ENCODE results near the gene CHST9. TPM values are rescaled to one million over a fixed set of nuclear protein-coding genes. Genes with fewer than 3 reads are reported as not detected.
"Not testable (repeated sequence)": the region's sequence is repeated elsewhere in the genome, so short reads cannot be mapped to it uniquely, and the experiment has no call there.

CHST9 gene
- total RNA-seq, 1 donor from 2014 or later, result 0.21 TPM

GRCh38 chr18:26981360-26982082, 203.6 kb downstream of the CHST9 start:
- H3K27me3 ChIP-seq, result no peaks in the 10 kb centered on the region
- no peaks in the 10 kb centered on the region for H3K36me3 ChIP-seq
- DNase-seq (ENCODE audit: low spot score in 2 of 2), result no peak
- no peaks in the 10 kb centered on the region for H3K9me3 ChIP-seq
- H3K4me1 ChIP-seq, result no peaks in the 10 kb centered on the region
- no peak overlapping the region for H3K4me3 ChIP-seq
- intact Hi-C loops (cut with DNase I), result no loop called here
- no peak for TF ChIP-seq CTCF (IDR thresholded peaks at IDR 0.05)
- no peak overlapping the region for H3K27ac ChIP-seq

- H3K4me3 ChIP-seq, result no peak overlapping the region
- no peaks in the 10 kb centered on the region for H3K4me1 ChIP-seq
- H3K27ac ChIP-seq, result no peak overlapping the region
- no peaks in the 10 kb centered on the region for H3K36me3 ChIP-seq
- H3K27me3 ChIP-seq, result no peaks in the 10 kb centered on the region
- no peak for DNase-seq (ENCODE audit: low spot score in 2 of 2)
- intact Hi-C loops (cut with DNase I), result no loop called here
- TF ChIP-seq CTCF (IDR thresholded peaks at IDR 0.05), result no peak
- H3K9me3 ChIP-seq, result no peaks in the 10 kb centered on the region
Measured at GRCh38 chr18:26978812-26979341, 206.2 kb downstream of the CHST9 start.

DNA sequence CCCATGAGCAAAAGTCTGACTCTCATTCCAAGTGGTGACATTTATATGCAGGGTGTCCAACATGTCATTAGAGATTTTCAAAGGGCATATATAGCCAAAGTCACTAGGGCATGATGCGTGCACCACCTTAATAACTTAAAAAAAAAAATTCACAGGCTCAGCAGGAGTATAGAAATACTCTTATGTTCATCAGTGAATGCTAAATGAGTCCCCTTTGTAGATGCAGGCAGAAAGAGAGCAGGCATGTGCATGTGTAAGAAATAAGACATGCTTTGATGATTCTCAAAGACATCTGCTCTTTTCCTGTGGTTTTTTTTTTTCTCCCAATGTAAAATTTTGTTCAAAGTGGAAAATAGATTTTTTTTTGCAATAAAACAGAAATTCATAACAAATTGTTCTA, 207.3 kb downstream of the CHST9 start:
- intact Hi-C loops (cut with DNase I), result no loop called here

GRCh38 chr18:26976206-26976605, 208.9 kb downstream of the CHST9 start:
- no peak for DNase-seq (ENCODE audit: low spot score in 2 of 2)
- Histone ChIP-seq H3K27me3 (no peaks in the 10 kb centered on the region), H3K4me3 (no peak overlapping the region), H3K9me3 (no peaks in the 10 kb centered on the region), H3K4me1 (no peaks in the 10 kb centered on the region), H3K36me3 (no peaks in the 10 kb centered on the region), H3K27ac (no peak overlapping the region)
- intact Hi-C loops (cut with DNase I), result no loop called here
- no peak for TF ChIP-seq CTCF (IDR thresholded peaks at IDR 0.05)

More for the DNA sequence above, 207.3 kb downstream of the CHST9 start:
- Histone ChIP-seq H3K4me1 (no peaks in the 10 kb centered on the region), H3K36me3 (no peaks in the 10 kb centered on the region), H3K27ac (no peak overlapping the region), H3K4me3 (no peak overlapping the region), H3K9me3 (no peaks in the 10 kb centered on the region), H3K27me3 (no peaks in the 10 kb centered on the region)
- no peak for TF ChIP-seq CTCF (IDR thresholded peaks at IDR 0.05)
- DNase-seq (ENCODE audit: low spot score in 2 of 2), result no peak

GRCh38 chr18:26972549-26972948, 212.6 kb downstream of the CHST9 start:
- DNase-seq (ENCODE audit: low spot score in 2 of 2); intact Hi-C loops (cut with DNase I); H3K9me3 ChIP-seq: not testable (repeated sequence)

GRCh38 chr18:26971409-26971808, 213.7 kb downstream of the CHST9 start:
- intact Hi-C loops (cut with DNase I), result no loop called here
- no peak for TF ChIP-seq CTCF (IDR thresholded peaks at IDR 0.05)

More at GRCh38 chr18:26972549-26972948, 212.6 kb downstream of the CHST9 start:
- not testable (repeated sequence) for H3K4me1 ChIP-seq, H3K27ac ChIP-seq, H3K36me3 ChIP-seq, H3K27me3 ChIP-seq, H3K4me3 ChIP-seq

More at GRCh38 chr18:26971409-26971808, 213.7 kb downstream of the CHST9 start:
- no peaks in the 10 kb centered on the region for H3K36me3 ChIP-seq
- DNase-seq (ENCODE audit: low spot score in 2 of 2), result no peak
- H3K4me1 ChIP-seq, result no peaks in the 10 kb centered on the region
- H3K4me3 ChIP-seq, result no peak overlapping the region
- no peak overlapping the region for H3K27ac ChIP-seq
- H3K9me3 ChIP-seq, result no peaks in the 10 kb centered on the region
- H3K27me3 ChIP-seq, result no peaks in the 10 kb centered on the region
